ENCODE results near the gene SORBS2.

SORBS2 gene

DNA sequence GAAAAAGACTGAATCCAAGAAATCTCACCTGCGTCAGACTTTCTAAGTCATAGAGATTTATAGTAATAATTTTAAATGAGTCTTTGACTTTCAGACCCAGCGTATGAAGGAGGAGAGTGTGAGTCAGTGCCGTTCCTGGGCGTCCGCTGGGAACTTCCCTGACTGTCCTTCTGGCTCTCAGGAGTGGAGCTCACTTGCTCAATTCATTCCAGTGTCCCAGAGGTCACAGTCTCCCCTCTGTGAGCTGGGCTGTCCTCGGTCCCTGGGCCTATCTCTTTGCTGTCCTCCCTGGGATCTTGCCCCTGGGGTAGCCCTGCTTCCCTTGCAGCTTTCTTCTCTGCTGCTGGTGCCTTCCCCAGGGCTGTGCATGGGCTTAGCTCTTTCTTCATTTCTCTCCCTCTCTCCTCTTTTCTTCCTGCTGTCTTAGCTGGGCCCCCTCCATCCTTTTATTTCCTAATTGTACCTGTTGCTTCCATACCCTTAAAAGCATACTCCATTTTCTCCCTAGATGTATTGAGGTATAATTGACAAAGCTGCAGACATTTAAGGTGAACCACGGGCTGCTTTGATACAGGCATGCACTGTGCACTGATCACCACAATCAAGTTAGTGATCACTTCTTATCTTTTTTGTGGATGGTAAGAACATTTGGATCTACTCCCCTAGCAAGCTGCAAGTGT is 11.6 kb downstream of the SORBS2 start:
- no peak for DNase-seq (ENCODE audit: low read depth)

DNA sequence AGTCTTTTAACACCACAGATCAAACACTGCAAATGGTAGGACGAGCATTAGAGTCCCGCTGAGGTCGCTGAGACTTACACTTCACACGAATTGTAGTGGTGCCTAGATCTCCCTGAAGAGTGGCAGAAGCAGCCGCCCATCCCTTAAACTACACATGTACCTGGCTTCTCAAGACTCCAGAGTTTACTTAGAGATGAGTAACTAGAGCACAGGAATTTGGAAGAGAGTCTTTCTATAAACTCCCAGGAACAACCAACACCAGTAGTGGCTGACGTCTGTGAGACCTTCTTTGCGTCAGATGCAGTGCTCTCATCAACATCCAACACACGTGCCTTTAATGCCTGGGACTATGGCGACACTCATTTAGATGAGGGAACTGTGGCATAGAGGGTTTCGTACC is 12.6 kb downstream of the SORBS2 start:
- no peak for DNase-seq (ENCODE audit: low read depth)

DNA sequence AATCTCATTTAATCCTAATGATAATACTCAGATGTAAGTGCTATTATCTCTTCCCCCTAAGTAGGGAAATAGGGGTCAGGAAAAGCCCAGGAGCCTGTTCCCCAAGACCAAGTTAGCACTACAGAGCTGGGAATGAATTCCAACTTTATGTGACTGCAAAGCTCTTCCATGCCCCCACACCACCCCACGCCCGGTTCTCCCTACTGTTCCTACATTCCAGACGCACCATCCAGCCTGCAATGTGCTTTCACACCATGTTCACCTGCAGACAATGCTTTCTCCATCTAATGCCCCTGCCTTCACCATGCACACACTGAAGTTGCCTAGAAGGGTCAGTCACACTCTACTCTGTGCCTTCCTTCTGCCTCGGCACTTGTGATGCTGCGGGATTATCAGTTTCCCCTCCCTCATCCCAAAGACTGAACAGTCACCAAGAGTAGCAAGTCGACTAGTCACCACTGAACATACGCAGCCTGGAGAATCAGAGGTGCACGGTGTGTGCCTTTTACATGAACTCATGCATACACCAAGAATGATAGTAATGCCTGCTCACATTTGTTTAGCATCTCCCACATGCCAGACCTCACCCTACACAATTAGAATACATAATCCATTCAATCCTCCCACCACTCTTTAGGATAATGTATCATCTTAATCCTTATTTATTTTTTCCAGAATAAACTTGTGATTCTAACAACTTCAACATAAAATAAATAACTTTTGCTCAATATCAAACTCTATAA is 14.2 kb downstream of the SORBS2 start:
- no peak for DNase-seq (ENCODE audit: low read depth)

DNA sequence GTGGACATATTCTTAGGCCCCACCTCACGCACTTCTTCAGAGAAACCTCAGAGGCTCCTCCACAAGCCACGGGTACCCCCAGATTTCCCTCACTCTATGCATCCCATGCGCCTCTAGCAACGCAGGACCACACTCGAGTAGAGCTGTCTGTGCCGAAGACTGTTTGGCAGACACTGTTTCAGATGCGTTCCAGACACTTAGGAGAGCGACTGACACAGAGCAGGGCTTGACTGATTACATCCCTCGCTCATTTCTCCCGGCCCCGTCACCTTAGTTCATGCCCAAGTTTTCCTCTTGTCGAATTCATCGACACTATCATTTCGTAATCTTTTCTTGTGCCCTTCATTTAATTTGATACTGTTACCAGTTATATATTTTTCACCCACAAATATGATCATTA is 15.0 kb downstream of the SORBS2 start:
- no peak for DNase-seq (ENCODE audit: low read depth)

DNA sequence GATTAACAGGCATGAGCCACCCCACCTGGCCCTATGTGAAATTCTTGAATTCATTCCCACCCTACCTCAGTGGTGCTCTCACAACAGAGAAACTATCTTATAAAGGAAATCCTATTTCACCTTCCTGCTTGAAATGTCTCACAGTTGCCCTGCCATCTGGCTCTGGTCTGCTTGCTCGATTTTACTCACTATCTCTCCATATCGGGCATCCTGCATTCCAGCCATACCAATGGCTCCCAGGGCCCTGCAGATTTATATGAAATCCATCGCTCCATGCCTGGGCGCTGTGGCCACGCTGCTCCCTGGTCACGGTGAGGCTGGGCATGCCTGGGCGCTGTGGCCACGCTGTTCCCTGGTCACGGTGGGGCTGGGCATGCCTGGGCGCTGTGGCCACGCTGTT is 15.8 kb downstream of the SORBS2 start:
- DNase-seq (ENCODE audit: low read depth) = no peak

DNA sequence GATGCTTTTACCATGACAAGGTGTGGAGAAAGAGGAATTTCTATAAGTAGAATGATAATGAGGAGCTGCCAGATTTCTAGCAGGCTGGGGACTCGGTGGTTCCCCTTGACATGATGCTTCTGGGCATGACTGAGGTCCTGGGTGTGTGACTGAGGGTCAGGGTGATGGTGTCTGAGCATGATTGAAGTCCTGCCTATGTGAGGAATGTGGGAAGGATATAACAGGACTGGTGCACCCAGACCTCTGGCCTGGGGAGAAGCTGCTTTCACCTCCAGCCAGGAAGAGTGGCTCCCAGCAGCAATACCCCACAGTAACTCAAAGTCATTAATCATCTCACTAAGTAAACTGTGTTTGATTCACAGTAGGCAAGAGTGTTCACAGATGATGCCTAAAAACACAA is 17.4 kb downstream of the SORBS2 start:
- DNase-seq (ENCODE audit: low read depth) = no peak

DNA sequence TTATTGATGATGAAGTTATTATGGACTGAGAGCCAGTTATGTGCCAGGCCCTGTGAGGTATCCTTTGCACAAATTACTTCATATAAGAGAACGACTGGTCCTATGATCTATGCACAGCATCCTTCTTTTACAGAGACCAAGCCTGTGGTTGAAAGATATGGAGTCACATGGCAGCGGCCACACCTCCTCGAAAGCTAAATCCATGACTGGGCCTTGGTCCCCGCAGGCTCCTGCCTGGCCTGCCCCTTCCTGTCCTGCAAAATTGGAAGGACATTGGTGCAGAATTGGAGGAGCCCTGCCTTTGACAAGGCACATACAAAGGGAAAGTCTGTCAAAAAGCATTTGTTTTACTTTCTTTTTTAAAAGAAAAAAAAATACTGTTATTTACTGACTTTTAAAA is 18.3 kb downstream of the SORBS2 start:
- no peak for DNase-seq (ENCODE audit: low read depth)

DNA sequence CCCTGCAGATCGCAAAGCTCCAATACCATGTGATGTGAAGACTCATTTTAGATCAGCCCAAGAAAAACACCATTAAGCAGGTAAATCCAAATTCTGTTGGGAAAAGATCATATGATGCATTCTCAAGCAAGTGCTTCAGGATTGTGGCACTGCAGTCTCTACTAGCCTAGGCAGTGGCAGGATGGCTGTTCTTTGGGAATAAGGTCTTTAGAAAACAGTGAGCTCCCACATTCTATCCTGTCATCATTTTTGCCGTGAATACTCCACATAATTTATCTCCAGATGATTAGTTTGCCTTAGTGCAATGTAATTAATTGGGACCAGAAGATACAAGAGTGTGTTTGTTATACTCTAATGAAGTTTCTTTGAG is 18.9 kb downstream of the SORBS2 start:
- no peak for DNase-seq (ENCODE audit: low read depth)

DNA sequence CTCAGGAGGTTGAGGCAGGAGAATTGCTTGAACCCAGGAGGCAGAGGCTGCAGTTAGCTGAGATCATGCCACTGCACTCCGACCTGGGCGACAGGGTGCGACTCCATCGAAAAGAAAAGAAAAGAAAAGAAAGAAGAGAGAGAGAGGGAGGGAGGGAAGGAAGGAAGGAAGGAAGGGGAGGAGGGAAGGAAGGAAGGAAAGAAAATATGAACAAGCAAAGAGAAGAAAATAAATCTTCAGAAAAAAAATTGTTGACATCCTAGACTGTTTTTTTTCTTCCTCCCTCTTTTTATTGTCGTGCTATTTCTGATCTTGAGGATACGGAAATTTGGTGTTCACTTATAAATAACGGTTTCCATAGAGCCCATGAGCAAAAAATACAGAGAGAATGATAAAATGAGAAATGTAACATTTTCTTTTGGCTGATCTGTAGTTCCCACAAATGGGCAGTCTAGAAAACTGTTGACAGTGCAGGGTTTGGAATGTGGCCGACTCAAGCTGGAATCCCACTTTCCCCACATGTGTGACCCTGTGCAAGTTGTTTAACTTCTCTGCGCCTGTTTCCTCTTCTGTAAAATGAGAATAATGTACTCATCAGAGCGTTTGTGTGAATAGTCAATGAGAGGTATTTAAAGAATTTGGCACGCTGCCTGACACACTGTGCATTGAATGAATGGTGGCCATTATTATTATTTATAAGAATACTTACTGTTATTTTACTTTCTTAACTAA is 19.4 kb downstream of the SORBS2 start:
- DNase-seq (ENCODE audit: low read depth) = no peak

DNA sequence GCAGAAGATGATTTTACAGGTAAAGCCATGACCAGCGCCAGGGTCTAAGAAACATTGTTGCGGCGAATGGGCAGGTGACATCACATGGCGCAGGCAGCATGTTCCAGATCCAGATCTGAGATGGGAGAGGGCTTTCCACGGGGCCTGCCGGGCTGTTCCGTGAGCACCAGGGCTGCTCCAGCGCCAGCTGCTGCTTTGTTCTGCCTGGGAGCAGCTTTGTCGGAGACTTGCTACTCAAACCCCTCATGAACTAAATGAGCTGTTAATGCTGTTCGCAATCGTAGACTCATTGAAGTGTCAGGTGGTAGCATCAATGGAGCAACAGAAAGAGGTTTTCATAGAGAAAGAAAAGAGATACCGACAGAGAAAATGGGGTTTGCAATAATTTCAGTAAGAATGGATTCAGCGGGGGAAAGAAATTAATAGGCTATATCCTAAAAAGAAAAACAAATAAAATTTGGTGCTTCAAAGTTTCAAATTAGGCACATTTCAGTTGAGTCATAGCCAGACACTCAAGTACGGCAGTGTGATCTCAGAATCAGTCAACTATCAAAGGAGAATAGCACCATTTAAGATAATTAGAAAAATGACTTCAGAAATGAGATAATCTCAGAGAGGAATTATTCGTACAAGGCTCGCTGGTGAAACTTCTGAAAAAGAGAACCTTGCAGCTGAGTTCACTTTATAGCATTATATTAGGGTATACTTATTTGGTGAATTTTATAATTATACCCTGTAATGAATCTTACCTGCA is 23.9 kb downstream of the SORBS2 start:
- DNase-seq (ENCODE audit: low read depth) = no peak

DNA sequence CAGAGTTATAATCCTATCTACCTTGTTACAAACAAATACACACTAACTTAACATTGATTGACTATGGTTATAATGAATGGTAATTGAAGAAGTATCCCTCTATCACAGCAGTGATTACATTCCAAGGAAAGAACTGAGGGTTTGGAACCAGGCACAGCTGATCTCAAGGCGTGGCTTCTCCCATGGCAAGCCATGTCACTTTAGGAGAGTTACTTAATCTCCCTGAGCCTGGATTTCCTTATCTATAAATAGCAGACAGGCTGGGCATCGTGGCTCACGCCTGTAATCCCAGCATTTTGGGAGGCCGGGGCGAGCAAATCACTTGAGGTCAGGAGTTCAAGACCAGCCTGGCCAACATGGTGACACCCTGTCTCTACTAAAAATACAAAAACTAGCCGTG is 25.6 kb downstream of the SORBS2 start:
- no peak for DNase-seq (ENCODE audit: low read depth)

DNA sequence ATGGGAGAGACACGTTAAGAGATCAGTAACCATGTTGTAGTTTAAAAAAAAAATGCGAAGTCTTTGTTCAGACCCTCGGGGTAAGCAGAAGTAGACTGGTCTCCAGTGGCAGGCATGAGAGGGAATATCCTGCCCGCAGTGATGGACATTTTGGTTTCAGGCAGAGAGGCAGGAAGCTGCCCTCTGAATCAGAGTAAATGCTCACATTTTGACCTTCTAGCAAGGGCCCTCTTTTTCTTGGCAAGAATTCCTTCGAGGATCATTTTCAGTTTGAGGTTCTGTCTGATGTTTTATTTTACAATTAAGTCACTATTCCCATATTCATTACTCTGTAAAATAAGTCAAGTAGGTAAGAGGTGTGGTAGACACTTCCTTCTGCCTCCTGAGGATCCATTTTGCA is 28.4 kb downstream of the SORBS2 start:
- DNase-seq (ENCODE audit: low read depth) = no peak

DNA sequence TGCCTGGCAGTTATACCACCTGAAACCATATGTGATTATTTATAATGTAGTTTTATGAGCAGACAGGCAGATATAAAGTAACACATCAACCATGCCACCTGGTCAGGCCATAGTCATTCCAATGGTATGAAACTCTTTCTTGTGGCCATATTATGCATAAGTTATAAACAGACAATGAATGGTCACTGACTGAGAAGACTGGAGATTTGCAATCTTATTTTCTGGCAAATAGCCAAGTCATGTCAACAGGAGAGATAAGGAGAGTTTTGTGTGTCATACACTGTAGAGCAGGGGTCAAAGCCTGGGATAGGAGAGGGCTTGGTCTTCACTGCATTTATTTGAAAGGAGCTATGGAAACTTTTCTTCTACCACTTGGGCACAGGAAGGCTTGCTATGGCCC is 29.5 kb downstream of the SORBS2 start:
- no peak for DNase-seq (ENCODE audit: low read depth)

DNA sequence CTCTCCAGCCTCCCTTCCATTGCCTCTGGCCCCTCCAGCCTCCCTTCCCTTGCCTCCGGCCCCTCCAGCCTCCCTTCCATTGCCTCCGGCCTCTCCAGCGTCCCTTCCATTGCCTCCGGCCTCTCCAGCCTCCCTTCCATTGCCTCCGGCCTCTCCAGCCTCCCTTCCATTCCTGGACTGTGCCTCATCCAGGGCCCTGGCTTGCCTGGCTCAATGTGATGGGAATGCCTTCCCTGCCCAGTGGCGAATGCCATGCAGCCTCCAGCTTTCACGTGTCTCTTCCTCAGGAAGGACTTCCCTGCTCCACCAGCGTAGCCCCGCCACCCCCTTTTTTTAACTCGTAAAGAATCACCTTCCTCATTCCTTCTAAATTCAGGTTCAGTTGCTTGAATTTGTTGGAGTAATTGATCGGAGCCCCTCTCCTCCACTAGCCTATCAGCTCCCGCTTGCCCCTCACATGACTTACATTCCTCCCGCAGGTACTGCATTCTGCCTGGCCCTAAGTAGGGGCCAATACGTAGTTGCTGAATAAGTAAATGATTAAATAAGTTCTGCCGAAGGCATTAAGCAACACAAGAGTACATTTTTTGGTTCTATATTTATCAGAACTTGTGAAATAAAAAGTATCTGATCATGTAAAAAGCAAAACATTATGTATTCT is 30.3 kb downstream of the SORBS2 start:
- DNase-seq (ENCODE audit: low read depth) = no peak

DNA sequence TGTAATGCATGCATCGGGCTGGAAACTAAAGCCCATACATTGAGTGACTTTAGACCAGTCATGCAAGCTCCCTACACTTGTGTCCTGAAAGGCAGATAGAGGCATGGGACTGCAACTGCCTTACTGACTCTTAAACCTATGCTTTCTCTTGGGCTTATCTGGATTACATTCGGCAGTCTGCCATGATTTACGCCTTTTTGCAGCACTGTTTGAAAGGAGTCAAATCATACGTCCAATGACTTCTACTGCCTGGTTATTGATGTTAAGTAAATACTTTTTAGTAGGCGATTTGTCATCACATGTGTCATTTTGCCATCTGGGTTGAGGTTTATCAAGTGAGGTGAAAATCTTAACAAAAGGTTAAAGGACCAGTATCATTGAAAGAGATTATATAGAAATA is 31.5 kb downstream of the SORBS2 start:
- no peak for DNase-seq (ENCODE audit: low read depth)

DNA sequence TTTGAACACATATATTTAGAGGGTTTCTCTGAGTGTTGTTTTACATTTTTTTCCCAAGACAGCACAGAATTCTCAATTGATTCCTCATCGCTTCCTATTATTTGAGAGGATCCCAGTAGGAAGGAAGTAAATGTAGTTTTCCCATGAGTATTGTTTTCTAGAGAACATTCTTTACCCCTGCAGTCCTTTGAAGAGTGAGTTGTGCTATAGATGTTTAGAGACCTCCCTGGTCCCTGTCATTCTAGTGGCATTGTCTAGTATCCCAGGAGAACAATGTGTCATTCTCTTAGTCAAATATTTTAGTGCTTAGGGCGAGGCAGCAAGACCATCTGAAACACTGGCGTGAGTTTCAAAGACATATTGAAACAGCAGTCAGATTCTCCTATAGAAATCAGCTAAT is 32.5 kb downstream of the SORBS2 start:
- DNase-seq (ENCODE audit: low read depth) = no peak

DNA sequence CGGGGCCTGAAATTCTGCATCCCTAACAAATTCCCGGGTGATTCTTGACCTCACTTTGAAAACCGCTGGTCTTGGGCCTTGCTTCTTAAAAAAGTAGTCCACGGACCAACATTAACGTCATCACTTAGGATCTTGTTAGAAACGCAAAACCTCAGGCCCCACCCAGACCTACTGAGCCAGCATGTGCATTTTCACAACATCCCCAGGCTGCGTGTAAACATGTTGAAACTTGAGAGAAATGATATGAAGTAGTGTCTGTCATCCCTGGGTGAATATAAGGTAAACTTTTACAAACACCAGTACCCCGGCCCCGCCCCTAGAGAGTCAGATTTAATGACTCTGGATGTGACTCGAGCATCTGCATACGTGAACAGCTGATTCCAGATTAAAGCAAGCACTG is 33.7 kb downstream of the SORBS2 start:
- DNase-seq (ENCODE audit: low read depth) = no peak

DNA sequence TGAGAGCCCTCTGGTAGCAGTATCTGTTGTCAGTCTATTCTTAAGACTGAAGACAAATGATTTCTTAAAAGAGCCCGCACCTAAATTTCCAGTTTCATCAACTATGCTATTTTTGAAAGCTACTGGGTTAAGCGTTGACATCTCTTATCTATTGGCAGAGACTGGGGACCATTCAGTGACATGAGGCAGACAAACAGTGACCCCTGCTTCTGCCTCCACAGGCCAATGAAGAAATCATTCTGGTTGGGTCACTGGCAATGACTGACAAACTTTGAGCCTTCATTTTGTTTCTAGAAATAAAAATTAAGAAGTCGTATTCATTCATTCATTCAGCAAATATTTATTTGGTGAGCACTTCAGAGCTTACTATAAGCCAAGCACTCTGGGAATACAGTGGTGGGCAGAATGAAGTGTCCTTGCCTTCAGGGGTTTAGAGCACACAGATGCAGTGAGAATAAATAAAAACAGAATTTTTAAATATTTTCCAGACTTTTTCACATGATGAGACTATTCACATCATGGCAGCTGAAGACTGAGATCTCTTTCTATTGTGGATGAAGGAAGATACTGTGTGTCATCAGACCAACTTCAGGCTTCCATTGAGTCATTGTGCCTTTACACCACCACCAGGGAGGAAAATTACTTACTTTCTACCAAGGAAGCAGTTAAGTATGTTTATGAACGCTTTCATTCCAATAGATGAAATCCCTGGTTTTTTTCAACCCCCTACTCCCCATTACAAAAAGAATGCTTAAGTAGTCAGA is 36.0 kb downstream of the SORBS2 start:
- DNase-seq (ENCODE audit: low read depth) = no peak

DNA sequence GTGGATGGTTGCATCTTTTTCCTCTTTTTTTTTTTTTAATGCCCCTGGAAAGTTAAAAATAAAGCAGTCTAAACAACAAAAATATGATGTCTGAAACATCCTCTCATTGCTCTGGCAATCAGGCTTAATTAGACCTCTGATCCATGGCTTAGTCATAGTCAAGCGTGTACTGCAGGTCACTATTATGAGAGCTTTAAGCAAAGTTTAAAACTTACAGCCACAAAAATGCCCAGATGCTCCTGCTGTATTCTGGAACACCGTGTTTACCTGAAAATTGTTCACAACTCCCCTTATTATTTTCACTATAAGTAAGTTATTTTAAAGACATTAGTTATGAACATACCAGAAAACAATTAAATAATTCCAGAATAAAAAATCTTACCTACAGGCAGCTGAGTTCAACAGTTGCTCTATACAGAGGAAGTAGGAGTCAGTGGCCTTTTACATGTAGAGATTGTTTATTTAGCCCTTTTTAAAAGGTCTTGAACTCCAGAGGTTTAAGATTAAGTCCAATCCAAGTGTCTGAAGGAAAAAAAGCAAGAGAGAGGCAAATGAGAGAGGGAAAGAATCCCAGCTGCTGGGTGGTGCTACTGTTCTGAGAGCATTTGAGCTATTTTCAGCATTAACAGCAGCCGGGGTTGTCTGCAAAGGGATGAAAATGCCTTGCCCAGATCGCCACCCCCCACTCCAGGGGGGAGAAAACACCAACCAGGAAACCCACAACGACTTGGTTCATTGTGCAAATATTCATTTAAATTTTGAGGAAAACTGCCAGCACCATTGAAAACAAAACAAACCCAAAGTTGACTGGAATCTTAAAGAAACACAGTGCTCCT is 36.9 kb downstream of the SORBS2 start:
- no peak for DNase-seq (ENCODE audit: low read depth)

DNA sequence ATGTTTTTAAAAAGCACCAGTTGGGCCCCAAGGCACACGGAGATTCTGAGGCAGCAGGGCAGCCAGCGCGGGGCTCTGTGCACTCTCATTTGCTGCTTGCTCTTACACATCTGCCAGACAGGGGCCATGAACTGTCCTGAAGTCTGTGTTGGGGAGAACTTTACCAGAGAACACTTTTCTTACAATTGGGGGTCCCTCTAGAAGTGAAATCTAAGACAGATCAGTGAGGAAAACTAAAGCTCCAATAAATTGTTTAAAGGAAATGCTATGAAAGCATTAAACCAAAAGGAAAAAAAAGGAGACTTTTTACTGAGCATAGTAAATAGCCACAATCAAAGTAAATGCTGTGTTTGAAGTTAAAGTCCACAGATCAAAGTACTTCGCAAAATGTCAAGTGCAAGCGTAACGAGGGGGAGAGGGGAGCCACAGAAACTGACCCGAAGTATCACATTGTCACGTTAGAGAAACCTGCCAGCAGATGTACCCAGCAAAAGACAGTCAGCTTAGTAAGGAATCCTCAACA is 37.8 kb downstream of the SORBS2 start:
- no peak for DNase-seq (ENCODE audit: low read depth)
